K562 (cell line): ENCODE results near the gene NUP210. TPM values are rescaled to one million over a fixed set of nuclear protein-coding genes. Genes with fewer than 3 reads are reported as not detected.

Source experiments
- ELF2 ChIP-seq: fragments of 250-450 bp; sonication (Bioruptor Pico); IDR thresholded peaks from 2 replicates; pipeline ENCODE4 v1.5.0; 2021; ENCODE audit warnings: mild to moderate bottlenecking
- MCM3 ChIP-seq: fragments of 450-650 bp; IDR thresholded peaks from 2 replicates; pipeline ENCODE4 v1.6.1; 2016
- SUPT5H ChIP-seq: fragments of 450-650 bp; IDR thresholded peaks from 2 replicates; pipeline ENCODE4 v1.6.1; 2016
- polyA plus RNA-seq, 8 experiments: library from polyadenylated mRNA; depleted of rRNA in 4 of 8; stranded (reverse) in 5 of 8; unstranded in 3 of 8; fragments of >200 nt; fragmentation: Nextera tagmentation in 2 of 8; fragmentation: Illumina TruSeq in 1 of 8; extraction: Ambion mirVana in 2 of 8; extraction: Trizol in 1 of 8; gene quantifications; 2 replicates each; pipeline versions ENCODE4 v1.2.1 to v1.2.3, GENCODE V29; 2011 to 2014; ENCODE audit warnings: inconsistent platforms in 1 of 8, missing spikeins in 1 of 8
- total RNA-seq, 7 experiments: library from RNA; depleted of rRNA in 6 of 7; stranded (reverse); fragments of >200 nt in 6 of 7; fragmentation: Illumina TruSeq in 2 of 7; extraction: Trizol in 2 of 7; gene quantifications; 2 replicates each; pipeline versions ENCODE4 v1.2.1 to v1.2.3, GENCODE V29; 2011 to 2021; ENCODE audit warnings: low replicate concordance in 1 of 7
- TF ChIP-seq, protein P1 (sequence below), 2 experiments: fragments of 450-650 bp; formaldehyde crosslinking in 1 of 2; IDR thresholded peaks; 2 replicates each; pipeline versions ENCODE4 v1.4.0 to v1.6.1; 2014 to 2020; ENCODE audit warnings: mild to moderate bottlenecking in 2 of 2, borderline replicate concordance in 1 of 2, low read depth in 1 of 2
- TF ChIP-seq, protein P2 (sequence below): sonication (generic); formaldehyde crosslinking; IDR thresholded peaks from 2 replicates; pipeline ENCODE4 v1.8.1; 2023; ENCODE audit warnings: mild to moderate bottlenecking, missing genetic modification reagents

Gene NUP210
- total and polyA plus RNA-seq, 9 of the 15 experiments (the other 6 are each of a cell fraction or from before 2014, with no cell fraction given), result 1.2 to 138 (median 44.0) TPM

DNA sequence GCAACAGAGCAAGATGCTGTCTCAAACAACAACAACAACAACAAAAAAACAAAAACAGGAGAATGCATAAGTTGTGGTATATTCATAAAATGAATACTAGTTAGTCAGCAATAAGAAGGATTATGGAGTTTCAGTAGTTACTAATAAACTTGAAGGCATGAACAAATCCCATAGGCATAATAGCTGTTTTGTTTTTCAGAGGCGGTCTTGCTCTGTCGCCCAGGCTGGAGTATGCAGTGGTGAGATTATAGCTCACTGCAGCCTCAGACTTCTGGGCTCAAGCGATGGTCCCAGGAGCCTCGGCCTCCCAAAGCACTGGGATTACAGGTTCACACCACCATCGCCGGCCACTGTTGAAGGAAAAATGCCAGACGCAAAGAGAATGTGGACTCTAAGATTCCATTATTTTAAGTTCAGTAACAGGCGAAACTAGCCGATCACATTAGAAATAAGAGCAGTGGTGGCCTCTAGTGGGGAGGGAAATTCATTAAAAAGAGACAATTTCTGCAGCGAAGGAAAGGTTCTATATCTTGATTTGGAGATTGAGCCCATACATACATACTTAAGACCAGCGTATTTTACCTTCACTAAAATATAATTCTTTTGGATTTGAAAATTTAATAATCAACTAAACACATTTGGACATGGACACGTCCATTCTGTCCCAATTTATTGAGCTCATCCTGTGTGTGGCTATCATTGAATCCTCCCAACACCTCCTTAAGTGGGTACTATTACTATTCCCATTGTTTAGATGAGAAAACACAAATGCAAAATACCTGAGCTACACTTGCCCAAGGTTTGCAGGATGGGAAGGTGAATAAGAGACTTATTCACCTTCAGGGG, 32.6 kb upstream of the NUP210 start (continued):
- TF ChIP-seq, protein P1, sequence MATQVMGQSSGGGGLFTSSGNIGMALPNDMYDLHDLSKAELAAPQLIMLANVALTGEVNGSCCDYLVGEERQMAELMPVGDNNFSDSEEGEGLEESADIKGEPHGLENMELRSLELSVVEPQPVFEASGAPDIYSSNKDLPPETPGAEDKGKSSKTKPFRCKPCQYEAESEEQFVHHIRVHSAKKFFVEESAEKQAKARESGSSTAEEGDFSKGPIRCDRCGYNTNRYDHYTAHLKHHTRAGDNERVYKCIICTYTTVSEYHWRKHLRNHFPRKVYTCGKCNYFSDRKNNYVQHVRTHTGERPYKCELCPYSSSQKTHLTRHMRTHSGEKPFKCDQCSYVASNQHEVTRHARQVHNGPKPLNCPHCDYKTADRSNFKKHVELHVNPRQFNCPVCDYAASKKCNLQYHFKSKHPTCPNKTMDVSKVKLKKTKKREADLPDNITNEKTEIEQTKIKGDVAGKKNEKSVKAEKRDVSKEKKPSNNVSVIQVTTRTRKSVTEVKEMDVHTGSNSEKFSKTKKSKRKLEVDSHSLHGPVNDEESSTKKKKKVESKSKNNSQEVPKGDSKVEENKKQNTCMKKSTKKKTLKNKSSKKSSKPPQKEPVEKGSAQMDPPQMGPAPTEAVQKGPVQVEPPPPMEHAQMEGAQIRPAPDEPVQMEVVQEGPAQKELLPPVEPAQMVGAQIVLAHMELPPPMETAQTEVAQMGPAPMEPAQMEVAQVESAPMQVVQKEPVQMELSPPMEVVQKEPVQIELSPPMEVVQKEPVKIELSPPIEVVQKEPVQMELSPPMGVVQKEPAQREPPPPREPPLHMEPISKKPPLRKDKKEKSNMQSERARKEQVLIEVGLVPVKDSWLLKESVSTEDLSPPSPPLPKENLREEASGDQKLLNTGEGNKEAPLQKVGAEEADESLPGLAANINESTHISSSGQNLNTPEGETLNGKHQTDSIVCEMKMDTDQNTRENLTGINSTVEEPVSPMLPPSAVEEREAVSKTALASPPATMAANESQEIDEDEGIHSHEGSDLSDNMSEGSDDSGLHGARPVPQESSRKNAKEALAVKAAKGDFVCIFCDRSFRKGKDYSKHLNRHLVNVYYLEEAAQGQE (IDR thresholded peaks at IDR 0.05; ENCODE audit: borderline replicate concordance), result peak; percentile 79; the same call in 1 of the 2 replicates
- TF ChIP-seq, protein P1 (CRISPR knock-in tag; IDR thresholded peaks at IDR 0.05; ENCODE audit: low read depth), result no peak
- TF ChIP-seq SUPT5H, result no peak
- TF ChIP-seq, protein P2, sequence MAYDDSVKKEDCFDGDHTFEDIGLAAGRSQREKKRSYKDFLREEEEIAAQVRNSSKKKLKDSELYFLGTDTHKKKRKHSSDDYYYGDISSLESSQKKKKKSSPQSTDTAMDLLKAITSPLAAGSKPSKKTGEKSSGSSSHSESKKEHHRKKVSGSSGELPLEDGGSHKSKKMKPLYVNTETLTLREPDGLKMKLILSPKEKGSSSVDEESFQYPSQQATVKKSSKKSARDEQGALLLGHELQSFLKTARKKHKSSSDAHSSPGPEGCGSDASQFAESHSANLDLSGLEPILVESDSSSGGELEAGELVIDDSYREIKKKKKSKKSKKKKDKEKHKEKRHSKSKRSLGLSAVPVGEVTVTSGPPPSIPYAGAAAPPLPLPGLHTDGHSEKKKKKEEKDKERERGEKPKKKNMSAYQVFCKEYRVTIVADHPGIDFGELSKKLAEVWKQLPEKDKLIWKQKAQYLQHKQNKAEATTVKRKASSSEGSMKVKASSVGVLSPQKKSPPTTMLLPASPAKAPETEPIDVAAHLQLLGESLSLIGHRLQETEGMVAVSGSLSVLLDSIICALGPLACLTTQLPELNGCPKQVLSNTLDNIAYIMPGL (CRISPR knock-in tag), result no peak
- TF ChIP-seq MCM3, result no peak
- 0 out of 2 replicates have a peak, but pooled peaks have one; percentile 21 for TF ChIP-seq ELF2 (CRISPR knock-in tag)
